Tibial nerve (tissue), 4 donors: ENCODE results near the gene CELSR1. TPM values are rescaled to one million over a fixed set of nuclear protein-coding genes. Genes with fewer than 3 reads are reported as not detected.

Experiments
- DNase-seq, 2 donors: peaks; one replicate each; pipeline ENCODE4 v3.0.0-alpha.2; 2019; ENCODE audit warnings: low spot score in 2 of 2
- H3K27ac ChIP-seq, 4 donors: fragments of 200-600 bp; sonication (generic) in 3 of 4; one replicate each; pipeline ENCODE4 v1.5.1; 2017 to 2019; ENCODE audit warnings: mild to moderate bottlenecking in 1 of 4
- H3K27me3 ChIP-seq, 2 donors: fragments of 200-600 bp; sonication (generic) in 1 of 2; one replicate each; pipeline versions ENCODE4 v1.5.1 to v1.6.0; 2017 to 2019
- H3K36me3 ChIP-seq, 3 donors: fragments of 200-600 bp; sonication (generic); one replicate each; pipeline ENCODE4 v1.5.1; 2018 to 2019
- H3K4me1 ChIP-seq, 4 donors: fragments of 200-600 bp; sonication (generic) in 3 of 4; one replicate each; pipeline ENCODE4 v1.5.1; 2017 to 2019
- H3K4me3 ChIP-seq, 4 donors: fragments of 200-600 bp; sonication (generic) in 3 of 4; one replicate each; pipeline ENCODE4 v1.5.1; 2017 to 2019; ENCODE audit warnings: mild to moderate bottlenecking in 1 of 4, moderate library complexity in 1 of 4
- H3K9me3 ChIP-seq, 4 donors: fragments of 200-600 bp; sonication (generic) in 3 of 4; one replicate each; pipeline ENCODE4 v1.5.1; 2017 to 2019
- CTCF ChIP-seq, 5 experiments: fragments of 200-600 bp in 3 of 5; fragments of 450-650 bp in 2 of 5; sonication (generic) in 3 of 5; IDR thresholded peaks; one replicate each; pipeline ENCODE4 v1.5.1; 2016 to 2019; ENCODE audit warnings: antibody characterized with exemption in 5 of 5, mild to moderate bottlenecking in 3 of 5, moderate library complexity in 2 of 5
- EP300 ChIP-seq, 2 donors: sonication (generic); formaldehyde crosslinking; IDR thresholded peaks; one replicate each; pipeline ENCODE4 v1.6.1; 2017; ENCODE audit warnings: antibody characterized with exemption in 2 of 2, mild to moderate bottlenecking in 1 of 2
- POLR2A ChIP-seq, 2 donors: fragments of 450-650 bp; IDR thresholded peaks; one replicate each; pipeline ENCODE4 v1.6.1; 2017; ENCODE audit warnings: antibody characterized with exemption in 2 of 2, mild to moderate bottlenecking in 2 of 2, moderate library complexity in 2 of 2
- WGBS, 2 donors: methylation state at CpG; one replicate each; pipeline ENCODE4 v1.1.5; 2018; 5-methylcytosine and 5-hydroxymethylcytosine counted together
- total RNA-seq, 4 donors: library from RNA; depleted of rRNA; stranded (reverse); fragments of >200 nt; gene quantifications; one replicate each; pipeline ENCODE4 v1.1.0, GENCODE V29; 2016

Gene CELSR1
- total RNA-seq, 4 donors from 2014 or later, result 1.0 to 5.9 (median 2.6) TPM

GRCh38 chr22:46410291-46410808 is 127.1 kb downstream of the CELSR1 start:
- H3K4me3 ChIP-seq, result no peak overlapping the region
- no peaks in the 10 kb centered on the region for H3K36me3 ChIP-seq
- DNase-seq, result no peak
- TF ChIP-seq POLR2A (IDR thresholded peaks at IDR 0.05) (no peak), CTCF (IDR thresholded peaks at IDR 0.05) (no peak), EP300 (IDR thresholded peaks at IDR 0.05) (no peak)
- no peaks in the 10 kb centered on the region for H3K9me3 ChIP-seq
- no peak overlapping the region for H3K27ac ChIP-seq
- no peaks in the 10 kb centered on the region for H3K4me1 ChIP-seq
- 86 to 91% methylated on average over 17 to 27 of the region's 28 CpGs for WGBS, 2 donors
- H3K27me3 ChIP-seq, result no peaks in the 10 kb centered on the region

- no peak for TF ChIP-seq POLR2A (IDR thresholded peaks at IDR 0.05)
- no peak for TF ChIP-seq EP300 (IDR thresholded peaks at IDR 0.05)
- TF ChIP-seq CTCF (IDR thresholded peaks at IDR 0.05), result no peak
- no peak overlapping the region for H3K27ac ChIP-seq
- no peaks in the 10 kb centered on the region for H3K4me1 ChIP-seq
- DNase-seq, result no peak
- no peaks in the 10 kb centered on the region for H3K27me3 ChIP-seq
- H3K9me3 ChIP-seq, result no peaks in the 10 kb centered on the region
- 94 to 95% methylated on average over 34 to 37 of the region's 37 CpGs for WGBS, 2 donors
- H3K36me3 ChIP-seq, result no peaks in the 10 kb centered on the region
- H3K4me3 ChIP-seq, result no peak overlapping the region
Measured at GRCh38 chr22:46409631-46410210, 127.7 kb downstream of the CELSR1 start.

- no peak overlapping the region for H3K27ac ChIP-seq
- H3K9me3 ChIP-seq, result no peaks in the 10 kb centered on the region
- WGBS, 2 donors, result 65 to 91% methylated on average over 17 to 35 of the region's 41 CpGs
- no peaks in the 10 kb centered on the region for H3K36me3 ChIP-seq
- H3K27me3 ChIP-seq, result no peaks in the 10 kb centered on the region
- DNase-seq, result no peak
- TF ChIP-seq POLR2A (IDR thresholded peaks at IDR 0.05) (no peak), EP300 (IDR thresholded peaks at IDR 0.05) (no peak), CTCF (IDR thresholded peaks at IDR 0.05) (no peak)
- no peak overlapping the region for H3K4me3 ChIP-seq
- no peaks in the 10 kb centered on the region for H3K4me1 ChIP-seq
Measured at GRCh38 chr22:46408568-46409506, 128.6 kb downstream of the CELSR1 start.

GRCh38 chr22:46407748-46408147 is 129.7 kb downstream of the CELSR1 start:
- Histone ChIP-seq H3K36me3 (no peaks in the 10 kb centered on the region), H3K4me3 (no peak overlapping the region), H3K27me3 (no peaks in the 10 kb centered on the region), H3K27ac (no peak overlapping the region), H3K4me1 (no peaks in the 10 kb centered on the region), H3K9me3 (no peaks in the 10 kb centered on the region)
- no peak for TF ChIP-seq CTCF (IDR thresholded peaks at IDR 0.05)
- TF ChIP-seq EP300 (IDR thresholded peaks at IDR 0.05), result no peak
- no peak for TF ChIP-seq POLR2A (IDR thresholded peaks at IDR 0.05)
- no peak for DNase-seq
- 64 to 73% methylated on average over 16 of the region's 16 CpGs for WGBS, 2 donors

GRCh38 chr22:46406791-46407190 is 130.6 kb downstream of the CELSR1 start:
- Histone ChIP-seq H3K4me1 (no peaks in the 10 kb centered on the region), H3K9me3 (no peaks in the 10 kb centered on the region), H3K4me3 (no peak overlapping the region), H3K36me3 (no peaks in the 10 kb centered on the region), H3K27ac (no peak overlapping the region), H3K27me3 (no peaks in the 10 kb centered on the region)
- 82 to 89% methylated on average over 15 of the region's 15 CpGs for WGBS, 2 donors
- DNase-seq, result no peak
- TF ChIP-seq CTCF (IDR thresholded peaks at IDR 0.05), result no peak
- TF ChIP-seq EP300 (IDR thresholded peaks at IDR 0.05), result no peak
- TF ChIP-seq POLR2A (IDR thresholded peaks at IDR 0.05), result no peak
